GM23338 (cell line): ENCODE results near the gene PLD2. TPM values are rescaled to one million over a fixed set of nuclear protein-coding genes. Genes with fewer than 3 reads are reported as not detected.

ENCODE experiments used
- ATAC-seq: fragments of 200-7000 bp; cut with Tn5 transposase; 3 replicates; pipeline ENCODE4 v1.9.1; 2020
- DNase-seq: peaks from one replicate; pipeline ENCODE4 v3.0.0-alpha.2; 2015; ENCODE audit warnings: low spot score
- H2AFZ ChIP-seq: fragments of 200-600 bp; sonication (generic); 2 replicates; pipeline ENCODE4 v1.8.0; 2016; ENCODE audit warnings: antibody characterized with exemption, mild to moderate bottlenecking, moderate library complexity
- H3F3A ChIP-seq: fragments of 200-600 bp; sonication (generic); replicated peaks from 2 replicates; pipeline ENCODE4 v1.8.0; 2017; ENCODE audit warnings: antibody characterized with exemption, mixed run types, low read depth
- H3K27ac ChIP-seq: fragments of 200-600 bp; sonication (generic); 2 replicates; pipeline ENCODE4 v1.6.1; 2016; ENCODE audit warnings: low read depth
- H3K27me3 ChIP-seq: fragments of 200-600 bp; sonication (generic); 2 replicates; pipeline ENCODE4 v1.8.0; 2016; ENCODE audit warnings: mild to moderate bottlenecking, mixed run types, moderate library complexity; ENCODE audit not compliant: insufficient read depth
- H3K36me3 ChIP-seq: fragments of 200-600 bp; sonication (generic); 2 replicates; pipeline ENCODE4 v1.8.0; 2016; ENCODE audit warnings: mild to moderate bottlenecking; ENCODE audit not compliant: insufficient read depth
- H3K4me1 ChIP-seq: fragments of 200-600 bp; sonication (generic); 2 replicates; pipeline ENCODE4 v1.8.0; 2016; ENCODE audit warnings: mild to moderate bottlenecking, moderate library complexity; ENCODE audit not compliant: insufficient read depth
- H3K4me2 ChIP-seq: fragments of 200-600 bp; sonication (generic); 2 replicates; pipeline ENCODE4 v1.7.1; 2017; ENCODE audit warnings: mixed run types
- H3K4me3 ChIP-seq: fragments of 200-600 bp; sonication (generic); 2 replicates; pipeline ENCODE4 v1.6.1; 2016; ENCODE audit warnings: mixed run types
- H3K79me2 ChIP-seq: fragments of 200-600 bp; sonication (generic); replicated peaks from 2 replicates; pipeline ENCODE4 v1.8.0; 2017; ENCODE audit warnings: mild to moderate bottlenecking; ENCODE audit not compliant: insufficient read depth
- H3K9me2 ChIP-seq: fragments of 200-600 bp; sonication (generic); 2 replicates; pipeline ENCODE4 v1.8.0; 2017; ENCODE audit not compliant: insufficient read depth
- H4K20me1 ChIP-seq: fragments of 200-600 bp; sonication (generic); replicated peaks from 2 replicates; pipeline ENCODE4 v1.8.0; 2017; ENCODE audit warnings: mild to moderate bottlenecking; ENCODE audit not compliant: insufficient read depth
- H3K27ac Mint-ChIP-seq: 2 replicates; pipeline ENCODE4 v1.8.0; 2020; ENCODE audit warnings: inconsistent platforms, mild to moderate bottlenecking, moderate library complexity, mixed read lengths
- H3K27me3 Mint-ChIP-seq: 3 replicates; pipeline ENCODE4 v1.8.0; 2022; ENCODE audit warnings: low read depth, mild to moderate bottlenecking, moderate library complexity, mixed read lengths, inconsistent platforms; ENCODE audit not compliant: insufficient read depth, poor library complexity
- H3K36me3 Mint-ChIP-seq: 3 replicates; pipeline ENCODE4 v1.8.0; 2021; ENCODE audit warnings: low read depth, mild to moderate bottlenecking, inconsistent platforms, moderate library complexity, mixed read lengths
- H3K4me1 Mint-ChIP-seq: 3 replicates; pipeline ENCODE4 v1.8.0; 2020; ENCODE audit warnings: mild to moderate bottlenecking, inconsistent platforms, mixed read lengths
- H3K4me3 Mint-ChIP-seq: 3 replicates; pipeline ENCODE4 v1.8.0; 2021; ENCODE audit warnings: moderate library complexity, mild to moderate bottlenecking, inconsistent platforms, mixed read lengths
- H3K9me3 Mint-ChIP-seq: 3 replicates; pipeline ENCODE4 v1.8.0; 2020; ENCODE audit warnings: moderate library complexity, mild to moderate bottlenecking, inconsistent platforms, mixed read lengths
- CTCF ChIP-seq, 2 experiments: fragments of 200-600 bp in 1 of 2; sonication (generic) in 1 of 2; conservative IDR thresholded peaks; 2 replicates each; pipeline versions ENCODE4 v1.5.1 to v1.6.1; 2016 to 2017; ENCODE audit warnings: antibody characterized with exemption in 2 of 2, low read depth in 2 of 2, mild to moderate bottlenecking in 2 of 2, moderate library complexity in 1 of 2
- EZH2 ChIP-seq: fragments of 200-600 bp; sonication (generic); IDR thresholded peaks from one replicate; pipeline ENCODE4 v1.8.0; 2017; ENCODE audit warnings: antibody characterized with exemption, mild to moderate bottlenecking, low read depth; ENCODE audit not compliant: unreplicated experiment
- EZH2phosphoT487 ChIP-seq: fragments of 200-600 bp; sonication (generic); IDR thresholded peaks from one replicate; pipeline ENCODE4 v1.8.1; 2018; ENCODE audit warnings: antibody characterized with exemption; ENCODE audit not compliant: unreplicated experiment
- JUNB ChIP-seq: IDR thresholded peaks from one replicate; pipeline ENCODE4 v1.6.1; 2016; ENCODE audit warnings: antibody characterized with exemption; ENCODE audit not compliant: unreplicated experiment
- REST ChIP-seq: IDR thresholded peaks from one replicate; pipeline ENCODE4 v1.6.1; 2018; ENCODE audit warnings: antibody characterized with exemption; ENCODE audit not compliant: unreplicated experiment
- STAT1 ChIP-seq: IDR thresholded peaks from one replicate; pipeline ENCODE4 v1.6.1; 2016; ENCODE audit warnings: antibody characterized with exemption; ENCODE audit not compliant: unreplicated experiment
- ZNF114 ChIP-seq: fragments of 250-450 bp; sonication (Bioruptor Pico); IDR thresholded peaks from 2 replicates; pipeline ENCODE4 v1.5.0; 2020; ENCODE audit warnings: mild to moderate bottlenecking, moderate library complexity
- ZNF331 ChIP-seq: fragments of 250-450 bp; sonication (Bioruptor Pico); IDR thresholded peaks from 2 replicates; pipeline ENCODE4 v1.5.0; 2020; ENCODE audit warnings: low read depth, mild to moderate bottlenecking, moderate library complexity
- polyA plus RNA-seq: library from polyadenylated mRNA; unstranded; fragments of >200 nt; fragmentation: Nextera tagmentation; extraction: Ambion mirVana; gene quantifications from 2 replicates; pipeline ENCODE4 v1.2.1, GENCODE V29; 2016
- total RNA-seq: library from RNA; depleted of rRNA; stranded (reverse); fragments of >200 nt; shearing (Covaris generic); gene quantifications from 2 replicates; pipeline ENCODE4 v1.2.3, GENCODE V29; 2014
- TF ChIP-seq, protein P1 (sequence below): fragments of 250-450 bp; sonication (Bioruptor Pico); IDR thresholded peaks from 2 replicates; pipeline ENCODE4 v1.5.0; 2020; ENCODE audit warnings: mild to moderate bottlenecking, moderate library complexity
- TF ChIP-seq, protein P2 (sequence below): IDR thresholded peaks from 2 replicates; pipeline ENCODE4 v1.6.1; 2016; ENCODE audit warnings: antibody characterized with exemption

PLD2 gene
- total and polyA plus RNA-seq, 2 experiments from 2014 or later, result 20.2 to 55.9 TPM

GRCh38 chr17:4849011-4849536, 42.1 kb downstream of the PLD2 start (continued):
- TF ChIP-seq, protein P1, sequence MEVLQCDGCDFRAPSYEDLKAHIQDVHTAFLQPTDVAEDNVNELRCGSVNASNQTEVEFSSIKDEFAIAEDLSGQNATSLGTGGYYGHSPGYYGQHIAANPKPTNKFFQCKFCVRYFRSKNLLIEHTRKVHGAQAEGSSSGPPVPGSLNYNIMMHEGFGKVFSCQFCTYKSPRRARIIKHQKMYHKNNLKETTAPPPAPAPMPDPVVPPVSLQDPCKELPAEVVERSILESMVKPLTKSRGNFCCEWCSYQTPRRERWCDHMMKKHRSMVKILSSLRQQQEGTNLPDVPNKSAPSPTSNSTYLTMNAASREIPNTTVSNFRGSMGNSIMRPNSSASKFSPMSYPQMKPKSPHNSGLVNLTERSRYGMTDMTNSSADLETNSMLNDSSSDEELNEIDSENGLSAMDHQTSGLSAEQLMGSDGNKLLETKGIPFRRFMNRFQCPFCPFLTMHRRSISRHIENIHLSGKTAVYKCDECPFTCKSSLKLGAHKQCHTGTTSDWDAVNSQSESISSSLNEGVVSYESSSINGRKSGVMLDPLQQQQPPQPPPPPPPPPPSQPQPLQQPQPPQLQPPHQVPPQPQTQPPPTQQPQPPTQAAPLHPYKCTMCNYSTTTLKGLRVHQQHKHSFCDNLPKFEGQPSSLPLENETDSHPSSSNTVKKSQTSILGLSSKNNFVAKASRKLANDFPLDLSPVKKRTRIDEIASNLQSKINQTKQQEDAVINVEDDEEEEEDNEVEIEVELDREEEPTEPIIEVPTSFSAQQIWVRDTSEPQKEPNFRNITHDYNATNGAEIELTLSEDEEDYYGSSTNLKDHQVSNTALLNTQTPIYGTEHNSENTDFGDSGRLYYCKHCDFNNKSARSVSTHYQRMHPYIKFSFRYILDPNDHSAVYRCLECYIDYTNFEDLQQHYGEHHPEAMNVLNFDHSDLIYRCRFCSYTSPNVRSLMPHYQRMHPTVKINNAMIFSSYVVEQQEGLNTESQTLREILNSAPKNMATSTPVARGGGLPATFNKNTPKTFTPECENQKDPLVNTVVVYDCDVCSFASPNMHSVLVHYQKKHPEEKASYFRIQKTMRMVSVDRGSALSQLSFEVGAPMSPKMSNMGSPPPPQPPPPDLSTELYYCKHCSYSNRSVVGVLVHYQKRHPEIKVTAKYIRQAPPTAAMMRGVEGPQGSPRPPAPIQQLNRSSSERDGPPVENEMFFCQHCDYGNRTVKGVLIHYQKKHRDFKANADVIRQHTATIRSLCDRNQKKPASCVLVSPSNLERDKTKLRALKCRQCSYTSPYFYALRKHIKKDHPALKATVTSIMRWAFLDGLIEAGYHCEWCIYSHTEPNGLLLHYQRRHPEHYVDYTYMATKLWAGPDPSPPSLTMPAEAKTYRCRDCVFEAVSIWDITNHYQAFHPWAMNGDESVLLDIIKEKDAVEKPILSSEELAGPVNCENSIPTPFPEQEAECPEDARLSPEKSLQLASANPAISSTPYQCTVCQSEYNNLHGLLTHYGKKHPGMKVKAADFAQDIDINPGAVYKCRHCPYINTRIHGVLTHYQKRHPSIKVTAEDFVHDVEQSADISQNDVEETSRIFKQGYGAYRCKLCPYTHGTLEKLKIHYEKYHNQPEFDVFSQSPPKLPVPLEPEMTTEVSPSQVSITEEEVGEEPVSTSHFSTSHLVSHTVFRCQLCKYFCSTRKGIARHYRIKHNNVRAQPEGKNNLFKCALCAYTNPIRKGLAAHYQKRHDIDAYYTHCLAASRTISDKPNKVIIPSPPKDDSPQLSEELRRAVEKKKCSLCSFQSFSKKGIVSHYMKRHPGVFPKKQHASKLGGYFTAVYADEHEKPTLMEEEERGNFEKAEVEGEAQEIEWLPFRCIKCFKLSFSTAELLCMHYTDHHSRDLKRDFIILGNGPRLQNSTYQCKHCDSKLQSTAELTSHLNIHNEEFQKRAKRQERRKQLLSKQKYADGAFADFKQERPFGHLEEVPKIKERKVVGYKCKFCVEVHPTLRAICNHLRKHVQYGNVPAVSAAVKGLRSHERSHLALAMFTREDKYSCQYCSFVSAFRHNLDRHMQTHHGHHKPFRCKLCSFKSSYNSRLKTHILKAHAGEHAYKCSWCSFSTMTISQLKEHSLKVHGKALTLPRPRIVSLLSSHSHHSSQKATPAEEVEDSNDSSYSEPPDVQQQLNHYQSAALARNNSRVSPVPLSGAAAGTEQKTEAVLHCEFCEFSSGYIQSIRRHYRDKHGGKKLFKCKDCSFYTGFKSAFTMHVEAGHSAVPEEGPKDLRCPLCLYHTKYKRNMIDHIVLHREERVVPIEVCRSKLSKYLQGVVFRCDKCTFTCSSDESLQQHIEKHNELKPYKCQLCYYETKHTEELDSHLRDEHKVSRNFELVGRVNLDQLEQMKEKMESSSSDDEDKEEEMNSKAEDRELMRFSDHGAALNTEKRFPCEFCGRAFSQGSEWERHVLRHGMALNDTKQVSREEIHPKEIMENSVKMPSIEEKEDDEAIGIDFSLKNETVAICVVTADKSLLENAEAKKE (CRISPR knock-in tag), result no peak
- TF ChIP-seq CTCF (conservative IDR thresholded peaks at IDR 0.05; ENCODE audit: low read depth in 2 of 2) (no peak), JUNB (no peak), EZH2phosphoT487 (no peak)
- TF ChIP-seq, protein P2, sequence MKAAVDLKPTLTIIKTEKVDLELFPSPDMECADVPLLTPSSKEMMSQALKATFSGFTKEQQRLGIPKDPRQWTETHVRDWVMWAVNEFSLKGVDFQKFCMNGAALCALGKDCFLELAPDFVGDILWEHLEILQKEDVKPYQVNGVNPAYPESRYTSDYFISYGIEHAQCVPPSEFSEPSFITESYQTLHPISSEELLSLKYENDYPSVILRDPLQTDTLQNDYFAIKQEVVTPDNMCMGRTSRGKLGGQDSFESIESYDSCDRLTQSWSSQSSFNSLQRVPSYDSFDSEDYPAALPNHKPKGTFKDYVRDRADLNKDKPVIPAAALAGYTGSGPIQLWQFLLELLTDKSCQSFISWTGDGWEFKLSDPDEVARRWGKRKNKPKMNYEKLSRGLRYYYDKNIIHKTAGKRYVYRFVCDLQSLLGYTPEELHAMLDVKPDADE, result no peak

- no peaks in the 10 kb centered on the region; the same call in 1 of the 2 replicates for H4K20me1 ChIP-seq
- Mint-ChIP-seq H3K4me1 (peaks cover 60% of the 10 kb centered on the region), H3K27me3 (peaks cover 17% of the 10 kb centered on the region), H3K9me3 (no peaks in the 10 kb centered on the region; the same call in 2 of the 3 replicates), H3K27ac (peak overlapping the region; percentile 9; the same call in 1 of the 2 replicates), H3K36me3 (peaks cover 4% of the 10 kb centered on the region; the same call in 1 of the 3 replicates), H3K4me3 (no peak overlapping the region)
- H3K4me1 ChIP-seq, result peaks cover 43% of the 10 kb centered on the region
- H2AFZ ChIP-seq, result no peak overlapping the region
- H3K27ac ChIP-seq, result peak overlapping the region; percentile 92; the same call in 1 of the 2 replicates
- H3K36me3 ChIP-seq, result no peaks in the 10 kb centered on the region
- DNase-seq, result no peak
- H3K79me2 ChIP-seq, result peaks cover 59% of the 10 kb centered on the region
- H3F3A ChIP-seq, result peaks cover 3% of the 10 kb centered on the region; the same call in 1 of the 2 replicates
- no peaks in the 10 kb centered on the region for H3K27me3 ChIP-seq
- no peak for ATAC-seq
- no peak overlapping the region for H3K4me3 ChIP-seq
- no peaks in the 10 kb centered on the region for H3K9me2 ChIP-seq
- H3K4me2 ChIP-seq, result peak overlapping the region; percentile 48; the same call in 1 of the 2 replicates
- TF ChIP-seq, protein P2, result no peak
- no peak for TF ChIP-seq ZNF114 (CRISPR knock-in tag)
- no peak for TF ChIP-seq REST
- TF ChIP-seq EZH2, result no peak
- TF ChIP-seq ZNF331 (CRISPR knock-in tag), result no peak
- no peak for TF ChIP-seq STAT1
These were observed 43.3 kb downstream of the PLD2 start for GRCh38 chr17:4850246-4850645.
